ENCODE measurements around the gene SFXN3. TPM values are rescaled to one million over a fixed set of nuclear protein-coding genes. Genes with fewer than 3 reads are reported as not detected.

Gene SFXN3
- total and polyA plus RNA-seq, 10 of the 15 experiments (the other 5 are each of a cell fraction or from before 2014, with no cell fraction given), result 0.05 to 11.3 (median 1.2) TPM

DNA sequence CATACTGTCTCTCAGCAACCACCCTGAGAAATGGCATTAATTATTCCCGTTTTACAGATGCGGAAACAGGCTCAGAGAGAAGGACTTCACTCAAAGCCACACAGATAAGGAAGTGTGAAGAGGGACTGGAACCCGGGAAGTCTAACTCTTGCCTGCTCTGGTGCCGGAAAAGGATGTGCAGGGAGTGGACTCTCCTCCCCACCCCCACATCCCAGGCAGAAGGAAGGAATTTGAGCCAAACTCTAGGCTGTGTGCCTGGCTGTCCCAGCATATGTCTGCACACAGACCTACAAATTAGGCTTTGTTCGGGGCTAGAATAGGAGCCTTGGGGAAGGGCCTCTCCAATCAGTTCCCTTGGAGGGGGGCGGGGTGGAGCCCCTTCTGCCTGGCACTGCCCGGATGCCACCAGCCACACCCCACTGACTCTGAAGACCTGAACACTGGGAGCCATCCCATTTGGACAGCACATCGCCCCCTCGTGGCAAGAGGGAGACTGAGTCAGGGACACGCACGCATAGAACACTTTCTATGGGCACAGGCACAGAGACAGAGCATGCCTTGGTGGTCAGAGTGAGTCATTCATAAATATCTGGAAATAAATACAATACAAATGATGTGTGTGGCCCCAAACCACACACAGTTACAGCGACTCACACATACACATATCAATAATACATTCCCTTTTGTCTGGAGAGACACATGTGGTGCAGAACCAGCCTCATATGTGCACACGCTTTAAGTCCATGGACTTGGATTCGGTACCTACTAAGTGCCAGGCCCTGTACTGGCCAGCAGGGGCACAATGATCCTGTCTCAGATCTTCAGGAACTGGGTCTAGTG, 18.3 kb upstream of the SFXN3 start (continued):
- TF ChIP-seq CHD4 (IDR thresholded peaks at IDR 0.05) (no peak), ZBTB33 (IDR thresholded peaks at IDR 0.05) (no peak), SUZ12 (IDR thresholded peaks at IDR 0.05; ENCODE audit: unreplicated experiment) (no peak), YBX1 (IDR thresholded peaks at IDR 0.05) (no peak), HDAC6 (IDR thresholded peaks at IDR 0.05; ENCODE audit: unreplicated experiment) (no peak), JUNB (IDR thresholded peaks at IDR 0.05) (no peak), MYC (IDR thresholded peaks at IDR 0.05; ENCODE audit: insufficient read depth, insufficient read length, insufficient replicate concordance, low read length, severe bottlenecking) (no peak), TCF3 (IDR thresholded peaks at IDR 0.05; ENCODE audit: borderline replicate concordance, insufficient read depth, low read depth, low read length) (no peak), HDAC2 (IDR thresholded peaks at IDR 0.05) (no peak), RELA (IDR thresholded peaks at IDR 0.05; ENCODE audit: borderline replicate concordance, partially characterized antibody) (no peak), BCL3 (IDR thresholded peaks at IDR 0.05; ENCODE audit: borderline replicate concordance, insufficient read depth, low read depth, low read length, poor library complexity, severe bottlenecking) (no peak), CREB1 (IDR thresholded peaks at IDR 0.05; ENCODE audit: low read depth) (no peak), ETV6 (conservative IDR thresholded peaks at IDR 0.05 in 1 of 2, IDR thresholded peaks at IDR 0.05 in 1 of 2; ENCODE audit: borderline replicate concordance in 1 of 2, low read depth in 1 of 2) (no peak), RFX5 (IDR thresholded peaks at IDR 0.05; ENCODE audit: low read depth, low read length) (no peak), EP300 (IDR thresholded peaks at IDR 0.05; ENCODE audit: borderline replicate concordance in 1 of 2, control insufficient read depth in 1 of 2, low read depth in 2 of 2, low read length in 2 of 2) (no peak), SMAD5 (IDR thresholded peaks at IDR 0.05; ENCODE audit: low read depth) (no peak), SMC3 (IDR thresholded peaks at IDR 0.05; ENCODE audit: borderline replicate concordance, low read length) (peak; percentile 54; the same call in 1 of the 2 replicates), SRF (IDR thresholded peaks at IDR 0.05; ENCODE audit: low read depth in 2 of 2, low read length in 2 of 2) (no peak)
- TF ChIP-seq, protein P1, sequence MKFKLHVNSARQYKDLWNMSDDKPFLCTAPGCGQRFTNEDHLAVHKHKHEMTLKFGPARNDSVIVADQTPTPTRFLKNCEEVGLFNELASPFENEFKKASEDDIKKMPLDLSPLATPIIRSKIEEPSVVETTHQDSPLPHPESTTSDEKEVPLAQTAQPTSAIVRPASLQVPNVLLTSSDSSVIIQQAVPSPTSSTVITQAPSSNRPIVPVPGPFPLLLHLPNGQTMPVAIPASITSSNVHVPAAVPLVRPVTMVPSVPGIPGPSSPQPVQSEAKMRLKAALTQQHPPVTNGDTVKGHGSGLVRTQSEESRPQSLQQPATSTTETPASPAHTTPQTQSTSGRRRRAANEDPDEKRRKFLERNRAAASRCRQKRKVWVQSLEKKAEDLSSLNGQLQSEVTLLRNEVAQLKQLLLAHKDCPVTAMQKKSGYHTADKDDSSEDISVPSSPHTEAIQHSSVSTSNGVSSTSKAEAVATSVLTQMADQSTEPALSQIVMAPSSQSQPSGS (IDR thresholded peaks at IDR 0.05; ENCODE audit: low read length), result no peak
- TF ChIP-seq, protein P2, sequence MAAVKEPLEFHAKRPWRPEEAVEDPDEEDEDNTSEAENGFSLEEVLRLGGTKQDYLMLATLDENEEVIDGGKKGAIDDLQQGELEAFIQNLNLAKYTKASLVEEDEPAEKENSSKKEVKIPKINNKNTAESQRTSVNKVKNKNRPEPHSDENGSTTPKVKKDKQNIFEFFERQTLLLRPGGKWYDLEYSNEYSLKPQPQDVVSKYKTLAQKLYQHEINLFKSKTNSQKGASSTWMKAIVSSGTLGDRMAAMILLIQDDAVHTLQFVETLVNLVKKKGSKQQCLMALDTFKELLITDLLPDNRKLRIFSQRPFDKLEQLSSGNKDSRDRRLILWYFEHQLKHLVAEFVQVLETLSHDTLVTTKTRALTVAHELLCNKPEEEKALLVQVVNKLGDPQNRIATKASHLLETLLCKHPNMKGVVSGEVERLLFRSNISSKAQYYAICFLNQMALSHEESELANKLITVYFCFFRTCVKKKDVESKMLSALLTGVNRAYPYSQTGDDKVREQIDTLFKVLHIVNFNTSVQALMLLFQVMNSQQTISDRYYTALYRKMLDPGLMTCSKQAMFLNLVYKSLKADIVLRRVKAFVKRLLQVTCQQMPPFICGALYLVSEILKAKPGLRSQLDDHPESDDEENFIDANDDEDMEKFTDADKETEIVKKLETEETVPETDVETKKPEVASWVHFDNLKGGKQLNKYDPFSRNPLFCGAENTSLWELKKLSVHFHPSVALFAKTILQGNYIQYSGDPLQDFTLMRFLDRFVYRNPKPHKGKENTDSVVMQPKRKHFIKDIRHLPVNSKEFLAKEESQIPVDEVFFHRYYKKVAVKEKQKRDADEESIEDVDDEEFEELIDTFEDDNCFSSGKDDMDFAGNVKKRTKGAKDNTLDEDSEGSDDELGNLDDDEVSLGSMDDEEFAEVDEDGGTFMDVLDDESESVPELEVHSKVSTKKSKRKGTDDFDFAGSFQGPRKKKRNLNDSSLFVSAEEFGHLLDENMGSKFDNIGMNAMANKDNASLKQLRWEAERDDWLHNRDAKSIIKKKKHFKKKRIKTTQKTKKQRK (IDR thresholded peaks at IDR 0.05; ENCODE audit: low read depth, low read length), result no peak
